Ascending aorta (tissue), 2 donors: ENCODE measurements around the gene GNG4. TPM values are rescaled to one million over a fixed set of nuclear protein-coding genes. Genes with fewer than 3 reads are reported as not detected.
"Not testable (repeated sequence)": the region's sequence is repeated elsewhere in the genome, so short reads cannot be mapped to it uniquely, and the experiment has no call there.

Experiments
- DNase-seq, 2 donors: peaks; one replicate each; pipeline ENCODE4 v3.0.0-alpha.2; 2019; ENCODE audit warnings: low spot score in 2 of 2
- H3K27ac ChIP-seq, 2 donors: fragments of 200-600 bp; sonication (generic); one replicate each; pipeline ENCODE4 v1.5.1; 2016 to 2017; ENCODE audit warnings: mild to moderate bottlenecking in 1 of 2
- H3K27me3 ChIP-seq: fragments of 200-600 bp; sonication (generic); one replicate; pipeline ENCODE4 v1.5.1; 2017
- H3K36me3 ChIP-seq, 2 donors: fragments of 200-600 bp; sonication (generic); one replicate each; pipeline ENCODE4 v1.5.1; 2016
- H3K4me1 ChIP-seq, 2 donors: fragments of 200-600 bp; sonication (generic); one replicate each; pipeline ENCODE4 v1.5.1; 2016 to 2017; ENCODE audit warnings: mild to moderate bottlenecking in 1 of 2
- H3K4me3 ChIP-seq, 2 donors: fragments of 200-600 bp; sonication (generic); one replicate each; pipeline ENCODE4 v1.5.1; 2016 to 2017; ENCODE audit warnings: mild to moderate bottlenecking in 1 of 2
- H3K9me3 ChIP-seq, 2 donors: fragments of 200-600 bp; sonication (generic); one replicate each; pipeline ENCODE4 v1.5.1; 2016
- intact Hi-C: fragments of 100-400 bp; cut with DNase I; formaldehyde crosslinking; loops from one replicate; pipeline ENCODE4 v1.15.1; 2023
- total RNA-seq: library from RNA; depleted of rRNA; stranded (reverse); fragments of >200 nt; gene quantifications from one replicate; pipeline ENCODE4 v1.1.0, GENCODE V29; 2016
- TF ChIP-seq, protein P1 (sequence below), 3 experiments: fragments of 200-600 bp in 2 of 3; fragments of 450-650 bp in 1 of 3; sonication (generic) in 2 of 3; IDR thresholded peaks; one replicate each; pipeline ENCODE4 v1.5.1; 2016 to 2019; ENCODE audit warnings: antibody characterized with exemption in 3 of 3, mild to moderate bottlenecking in 1 of 3, moderate library complexity in 1 of 3

The GNG4 gene
- total RNA-seq, 1 donor from 2014 or later: not detected

DNA sequence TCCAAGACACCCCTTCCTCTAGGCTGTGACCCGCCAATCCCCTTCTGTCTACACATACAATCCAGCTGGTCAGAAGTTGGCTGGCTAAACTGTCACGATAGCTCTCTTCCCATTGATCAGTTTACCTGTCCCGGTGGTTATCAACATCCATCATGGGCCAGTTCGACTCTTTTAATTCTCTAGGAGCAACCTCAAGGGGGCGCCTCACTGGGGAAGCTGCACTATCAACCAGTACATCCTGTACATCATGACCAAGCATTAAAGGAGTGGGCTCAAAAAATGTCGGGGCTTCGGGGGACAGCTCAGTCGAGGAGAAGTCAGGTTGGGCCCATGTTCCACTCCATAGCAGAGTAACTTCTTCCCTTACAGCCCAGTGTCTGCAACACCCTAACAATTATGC is 92.1 kb downstream of the GNG4 start:
- Histone ChIP-seq H3K27ac (no peak overlapping the region), H3K27me3 (no peaks in the 10 kb centered on the region), H3K9me3 (no peaks in the 10 kb centered on the region), H3K4me3 (no peak overlapping the region), H3K36me3 (no peaks in the 10 kb centered on the region), H3K4me1 (no peaks in the 10 kb centered on the region)
- TF ChIP-seq, protein P1, sequence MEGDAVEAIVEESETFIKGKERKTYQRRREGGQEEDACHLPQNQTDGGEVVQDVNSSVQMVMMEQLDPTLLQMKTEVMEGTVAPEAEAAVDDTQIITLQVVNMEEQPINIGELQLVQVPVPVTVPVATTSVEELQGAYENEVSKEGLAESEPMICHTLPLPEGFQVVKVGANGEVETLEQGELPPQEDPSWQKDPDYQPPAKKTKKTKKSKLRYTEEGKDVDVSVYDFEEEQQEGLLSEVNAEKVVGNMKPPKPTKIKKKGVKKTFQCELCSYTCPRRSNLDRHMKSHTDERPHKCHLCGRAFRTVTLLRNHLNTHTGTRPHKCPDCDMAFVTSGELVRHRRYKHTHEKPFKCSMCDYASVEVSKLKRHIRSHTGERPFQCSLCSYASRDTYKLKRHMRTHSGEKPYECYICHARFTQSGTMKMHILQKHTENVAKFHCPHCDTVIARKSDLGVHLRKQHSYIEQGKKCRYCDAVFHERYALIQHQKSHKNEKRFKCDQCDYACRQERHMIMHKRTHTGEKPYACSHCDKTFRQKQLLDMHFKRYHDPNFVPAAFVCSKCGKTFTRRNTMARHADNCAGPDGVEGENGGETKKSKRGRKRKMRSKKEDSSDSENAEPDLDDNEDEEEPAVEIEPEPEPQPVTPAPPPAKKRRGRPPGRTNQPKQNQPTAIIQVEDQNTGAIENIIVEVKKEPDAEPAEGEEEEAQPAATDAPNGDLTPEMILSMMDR (IDR thresholded peaks at IDR 0.05): no peak
- no peak for DNase-seq
- intact Hi-C loops: no loop called here

DNA sequence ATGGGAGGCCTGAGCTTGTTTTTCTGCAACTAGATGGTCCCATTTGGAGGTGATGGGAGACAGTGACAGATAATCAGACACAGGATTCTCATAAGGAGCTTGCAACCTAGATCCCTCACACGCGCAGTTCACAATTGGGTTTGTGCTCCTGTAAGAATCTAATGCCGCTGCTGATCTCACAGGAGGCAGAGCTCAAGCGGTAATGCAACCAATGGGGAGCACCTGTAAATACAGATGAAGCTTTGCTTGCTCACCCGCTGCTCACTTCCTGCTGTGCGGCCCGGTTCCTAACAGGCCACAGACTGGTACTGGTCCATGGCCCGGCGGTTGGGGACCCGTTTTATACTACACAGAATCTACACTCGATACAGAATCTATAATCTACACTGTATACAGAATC is 92.8 kb downstream of the GNG4 start:
- TF ChIP-seq, protein P1 (IDR thresholded peaks at IDR 0.05): no peak
- Histone ChIP-seq H3K27me3 (no peaks in the 10 kb centered on the region), H3K36me3 (no peaks in the 10 kb centered on the region), H3K4me1 (no peaks in the 10 kb centered on the region), H3K9me3 (no peaks in the 10 kb centered on the region), H3K4me3 (no peak overlapping the region), H3K27ac (no peak overlapping the region)
- intact Hi-C loops: no loop called here
- no peak for DNase-seq

DNA sequence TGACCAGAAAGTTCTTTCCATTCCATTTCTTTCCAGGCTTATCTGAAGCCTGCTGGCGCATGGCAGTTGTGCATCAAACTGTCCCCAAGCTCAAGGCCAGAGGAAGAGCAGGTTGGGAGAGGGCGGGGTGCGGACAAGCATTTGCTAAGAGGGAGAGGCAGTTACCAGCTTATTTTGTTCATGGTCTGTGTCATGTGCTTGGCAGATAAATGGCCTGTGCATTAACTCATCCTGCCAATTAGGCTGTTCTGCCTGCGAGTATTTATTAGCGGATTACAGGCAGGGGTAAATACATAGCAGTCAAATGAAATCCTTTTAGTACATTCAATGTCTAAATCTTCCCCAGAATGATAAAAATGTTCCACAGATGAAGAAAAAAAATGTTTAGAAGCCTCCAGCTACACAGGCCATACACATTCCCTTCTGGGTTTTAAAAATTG is 96.5 kb downstream of the GNG4 start:
- DNase-seq: no peak
- Histone ChIP-seq H3K4me3 (no peak overlapping the region), H3K27ac (no peak overlapping the region), H3K9me3 (no peaks in the 10 kb centered on the region), H3K27me3 (no peaks in the 10 kb centered on the region), H3K4me1 (no peaks in the 10 kb centered on the region), H3K36me3 (no peaks in the 10 kb centered on the region)
- intact Hi-C loops: no loop called here
- TF ChIP-seq, protein P1 (IDR thresholded peaks at IDR 0.05): no peak

DNA sequence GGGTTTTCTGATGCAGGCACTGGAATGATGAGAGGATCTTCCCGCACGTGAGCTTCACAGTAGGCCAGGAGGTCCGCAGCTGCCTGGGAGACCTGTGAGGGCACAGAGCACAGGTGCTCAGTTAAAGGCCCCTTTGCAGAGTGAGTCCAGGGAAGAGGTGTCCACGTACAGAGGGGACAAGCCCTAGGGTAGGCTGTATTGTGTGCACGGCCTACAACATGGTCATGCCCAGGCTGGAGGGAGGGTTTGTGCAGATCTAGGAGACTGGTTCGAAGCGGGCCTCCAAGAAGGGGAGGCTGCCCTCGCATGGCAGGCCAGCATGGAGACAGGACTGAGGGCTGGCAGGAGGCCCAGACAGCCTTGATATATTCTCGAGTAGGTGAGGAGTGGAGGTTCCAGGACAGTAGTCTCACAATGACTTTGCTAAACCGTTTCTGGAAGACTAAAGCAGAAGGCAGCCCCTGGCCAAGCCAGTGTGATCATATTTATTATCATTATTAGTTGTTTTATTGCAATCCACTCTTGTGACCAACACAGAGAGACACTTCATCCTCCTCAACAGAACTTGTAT is 97.4 kb downstream of the GNG4 start:
- intact Hi-C loops: no loop called here
- TF ChIP-seq, protein P1 (IDR thresholded peaks at IDR 0.05): no peak
- no peak for DNase-seq
- Histone ChIP-seq H3K4me1 (no peaks in the 10 kb centered on the region), H3K4me3 (no peak overlapping the region), H3K27me3 (no peaks in the 10 kb centered on the region), H3K27ac (no peak overlapping the region), H3K9me3 (no peaks in the 10 kb centered on the region), H3K36me3 (no peaks in the 10 kb centered on the region)

DNA sequence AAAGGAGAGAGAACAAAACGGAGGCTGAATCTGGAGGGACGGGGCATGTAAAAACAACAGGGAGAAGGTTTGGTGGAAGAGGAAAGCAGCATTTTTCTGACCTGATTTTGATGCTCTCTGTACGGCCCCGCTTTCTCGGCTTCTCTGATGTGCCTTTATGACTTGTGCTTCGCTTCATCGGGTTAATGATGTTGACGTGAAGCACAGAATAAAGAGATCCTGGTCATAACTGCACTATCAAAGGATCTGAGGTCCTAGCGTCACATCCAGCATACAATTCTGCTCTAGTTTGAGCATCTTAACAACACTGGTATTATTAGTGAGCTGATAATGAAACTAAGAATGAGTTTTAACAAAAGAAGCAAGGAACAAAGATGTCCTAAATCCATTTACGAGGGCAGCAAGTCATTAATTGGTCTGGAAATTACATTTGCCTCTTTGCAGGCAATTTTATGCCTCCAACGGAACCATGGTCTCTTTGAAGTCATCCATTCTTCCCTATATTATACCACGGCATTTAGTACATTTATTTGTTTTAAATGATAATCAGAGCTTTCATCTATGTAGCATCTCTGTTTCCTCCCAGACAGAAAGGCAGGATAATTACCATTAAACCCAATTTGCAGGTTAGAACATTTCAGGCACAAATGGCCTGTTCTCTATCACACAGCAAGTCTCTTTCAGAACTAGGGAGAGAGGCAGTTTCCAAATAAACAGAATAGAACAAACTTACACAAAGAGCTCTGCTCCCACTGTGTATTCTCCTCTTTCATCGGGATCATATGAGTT is 100.0 kb downstream of the GNG4 start:
- Histone ChIP-seq H3K9me3 (no peaks in the 10 kb centered on the region), H3K4me1 (no peaks in the 10 kb centered on the region), H3K27ac (no peak overlapping the region), H3K36me3 (no peaks in the 10 kb centered on the region), H3K27me3 (no peaks in the 10 kb centered on the region), H3K4me3 (no peak overlapping the region)
- TF ChIP-seq, protein P1 (IDR thresholded peaks at IDR 0.05): no peak
- intact Hi-C loops: no loop called here
- no peak for DNase-seq

DNA sequence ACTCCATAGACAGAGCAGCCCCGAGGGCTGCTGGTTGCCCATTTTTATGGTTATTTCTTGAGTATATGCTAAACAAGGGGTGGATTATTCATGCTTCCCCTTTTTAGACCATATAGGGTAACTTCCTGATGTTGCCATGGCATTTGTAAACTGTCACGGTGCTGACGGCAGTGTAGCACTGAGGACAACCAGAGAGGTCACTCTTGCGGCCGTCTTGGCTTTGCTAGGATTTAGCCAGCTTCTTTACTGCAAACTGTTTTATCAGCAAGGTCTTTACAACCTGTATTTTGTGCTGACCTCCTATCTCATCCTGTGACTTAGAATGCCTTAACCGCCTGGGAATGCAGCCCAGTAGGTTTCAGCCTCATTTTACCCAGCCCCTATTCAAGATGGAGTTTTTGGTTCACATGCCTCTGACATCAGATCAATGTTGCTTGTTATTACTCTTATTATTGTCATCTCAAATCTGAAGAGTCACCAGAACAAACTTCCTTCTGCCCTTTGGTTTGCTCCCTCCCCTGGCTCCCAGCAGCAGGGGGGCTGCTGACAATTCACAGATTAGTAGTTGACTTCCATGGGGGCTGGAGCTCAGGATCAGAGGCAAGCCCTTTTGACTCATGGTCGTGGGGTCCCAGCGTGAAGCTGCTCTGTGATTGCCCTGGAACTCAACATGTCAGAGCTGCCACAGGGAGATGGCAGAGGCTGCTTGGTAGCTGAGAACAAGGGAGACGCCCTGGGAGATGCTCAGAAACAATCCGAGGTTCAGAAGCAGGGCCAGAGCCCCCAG is 103.0 kb downstream of the GNG4 start:
- H3K27ac ChIP-seq, H3K4me3 ChIP-seq, DNase-seq, intact Hi-C loops, H3K4me1 ChIP-seq, H3K9me3 ChIP-seq, H3K27me3 ChIP-seq, H3K36me3 ChIP-seq: not testable (repeated sequence)
